ENCODE data around the gene SNAP47.

SNAP47 gene

GRCh38 chr1:227803933-227804332 is 68.7 kb downstream of the SNAP47 start:
- DNase-seq, result no peak

- no peak for DNase-seq
Measured at GRCh38 chr1:227805606-227806197, 70.5 kb downstream of the SNAP47 start.

- DNase-seq, result no peak
Measured at GRCh38 chr1:227808566-227808965, 73.3 kb downstream of the SNAP47 start.

- DNase-seq, result no peak
Measured at GRCh38 chr1:227809026-227809425, 73.8 kb downstream of the SNAP47 start.

GRCh38 chr1:227813962-227814361 is 78.7 kb downstream of the SNAP47 start:
- DNase-seq, result no peak

- no peak for DNase-seq
Measured at GRCh38 chr1:227815468-227816409, 80.5 kb downstream of the SNAP47 start, which contains the start of gene PRSS38. TSS of gene PRSS38 (plus strand) at chr1:227815675. CDS start at chr1:227815717, 42 bp downstream.

GRCh38 chr1:227816750-227817446 is 81.7 kb downstream of the SNAP47 start:
- DNase-seq, result no peak

- no peak for DNase-seq
Measured at GRCh38 chr1:227823537-227823936, 88.3 kb downstream of the SNAP47 start.

- no peak for DNase-seq
Measured at GRCh38 chr1:227824204-227824603, 89.0 kb downstream of the SNAP47 start.

- no peak for DNase-seq
Measured at GRCh38 chr1:227828786-227829185, 93.6 kb downstream of the SNAP47 start.
